SIG-M5 treated with dmso at 0.1 percent for 504 hours (cell line): ENCODE results near the gene CDH26.
"Not testable (repeated sequence)": the region's sequence is repeated elsewhere in the genome, so short reads cannot be mapped to it uniquely, and the experiment has no call there.

ENCODE experiments used
- DNase-seq: peaks from one replicate; lab custom pipeline; 2025; ENCODE audit not compliant: unreplicated experiment; lab: John Stamatoyannopoulos, UW

CDH26 gene

DNA sequence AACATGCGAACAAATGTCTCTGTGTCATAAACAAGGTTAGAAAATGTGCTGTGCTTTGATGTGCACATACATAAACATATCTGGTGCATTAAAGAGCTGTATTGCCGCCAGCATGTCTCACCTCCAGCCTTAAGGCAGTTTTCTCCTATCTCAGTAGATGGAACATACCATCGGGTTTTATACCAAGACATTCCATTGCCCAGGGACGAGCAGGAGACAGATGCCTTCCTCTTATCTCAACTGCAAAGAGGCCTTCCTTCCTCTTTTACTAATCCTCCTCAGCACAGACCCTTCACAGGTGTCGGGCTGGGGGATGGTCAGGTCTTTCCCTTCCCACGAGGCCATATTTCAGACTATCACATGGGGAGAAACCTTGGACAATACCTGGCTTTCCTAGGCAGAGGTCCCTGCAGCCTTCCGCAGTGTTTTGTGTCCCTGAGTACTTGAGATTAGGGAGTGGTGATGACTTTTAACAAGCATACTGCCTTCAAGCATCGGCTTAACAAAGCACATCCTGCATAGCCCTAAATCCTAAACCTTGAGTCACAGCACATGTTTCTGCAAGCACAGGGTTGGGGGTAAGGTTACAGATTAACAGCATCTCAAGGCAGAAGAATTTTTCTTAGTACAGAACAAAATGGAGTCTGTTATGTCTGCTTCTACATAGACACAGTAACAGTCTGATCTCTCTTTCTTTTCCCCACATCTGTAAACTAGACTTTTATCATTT lies 83.4 kb downstream of the CDH26 start:
- DNase-seq = not testable (repeated sequence)

DNA sequence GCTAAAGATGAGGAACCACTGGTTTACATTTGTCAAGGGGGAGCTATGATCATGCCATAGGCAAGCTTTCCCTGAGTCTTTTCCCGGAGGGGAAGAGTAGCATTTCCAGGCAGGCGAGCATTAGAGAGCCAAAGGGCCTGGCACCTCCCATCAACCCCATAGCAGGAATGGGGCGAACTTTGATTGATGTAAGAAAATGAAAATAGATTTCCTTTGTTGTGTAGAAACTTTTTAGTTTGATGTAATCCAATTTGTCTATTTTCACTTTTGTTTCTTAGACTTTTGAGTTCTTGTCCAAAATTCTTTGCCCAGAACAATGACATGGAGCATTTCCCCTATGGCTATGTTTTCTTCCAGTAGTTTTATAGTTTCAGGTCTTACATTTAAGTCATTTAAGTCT lies 85.2 kb downstream of the CDH26 start:
- no peak for DNase-seq

DNA sequence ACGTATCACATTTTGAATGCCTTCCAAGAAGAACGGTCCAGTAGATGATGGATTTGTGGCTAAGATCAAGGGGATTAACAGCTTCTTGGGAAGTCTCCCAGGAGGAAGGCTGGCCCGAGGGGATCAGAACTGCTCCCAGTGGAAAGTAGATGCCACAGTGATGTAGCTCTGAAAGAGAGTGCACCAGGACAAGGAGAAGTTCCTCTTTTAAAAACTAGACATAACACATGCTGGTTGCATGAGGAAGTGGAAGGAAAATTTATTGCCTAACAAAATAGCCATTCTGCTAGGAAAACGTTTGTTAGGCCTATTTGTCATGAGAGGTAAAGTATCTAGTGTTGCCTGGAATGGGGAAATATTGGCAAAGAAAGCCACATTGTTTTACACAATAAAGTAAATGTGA lies 87.8 kb downstream of the CDH26 start:
- DNase-seq = peak; percentile 98

DNA sequence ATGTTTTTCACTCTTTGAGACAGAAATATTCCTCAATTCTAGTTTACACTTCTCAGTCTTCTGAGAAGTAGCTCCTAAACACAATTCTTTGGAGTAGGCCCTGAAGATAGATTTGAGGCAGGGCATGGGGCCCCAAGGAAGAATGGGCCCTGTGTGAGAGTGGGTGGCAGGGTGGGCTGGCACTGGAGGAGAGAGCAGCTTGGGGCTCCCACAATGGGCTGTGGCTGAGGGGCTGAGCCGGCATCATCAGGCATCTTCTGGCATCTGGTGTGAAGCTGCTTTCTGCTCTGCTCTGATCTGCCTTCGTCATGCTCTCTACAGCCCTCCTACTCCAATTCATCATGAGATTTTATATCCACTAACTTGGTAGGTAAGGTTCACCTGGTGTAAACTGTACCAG lies 88.2 kb downstream of the CDH26 start:
- no peak for DNase-seq

DNA sequence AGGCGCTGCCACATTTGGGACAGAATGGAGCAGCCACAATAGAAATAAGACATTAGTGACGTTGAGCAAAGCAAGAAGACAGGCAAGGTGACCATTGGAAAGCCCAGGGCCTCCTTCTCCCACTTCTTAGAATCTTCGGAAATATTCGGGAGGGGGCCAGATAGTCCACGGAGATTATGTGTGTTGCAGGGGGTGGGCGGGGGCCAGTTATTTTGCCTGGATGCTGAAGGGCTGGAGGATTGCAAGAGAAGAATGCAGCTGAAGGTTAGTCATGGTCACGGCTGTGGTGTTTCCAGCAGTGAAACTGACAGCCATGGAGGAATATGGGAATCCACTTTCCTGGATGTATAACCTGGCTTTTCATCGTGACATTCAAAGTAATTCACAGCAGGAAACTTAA lies 88.6 kb downstream of the CDH26 start:
- DNase-seq = no peak

DNA sequence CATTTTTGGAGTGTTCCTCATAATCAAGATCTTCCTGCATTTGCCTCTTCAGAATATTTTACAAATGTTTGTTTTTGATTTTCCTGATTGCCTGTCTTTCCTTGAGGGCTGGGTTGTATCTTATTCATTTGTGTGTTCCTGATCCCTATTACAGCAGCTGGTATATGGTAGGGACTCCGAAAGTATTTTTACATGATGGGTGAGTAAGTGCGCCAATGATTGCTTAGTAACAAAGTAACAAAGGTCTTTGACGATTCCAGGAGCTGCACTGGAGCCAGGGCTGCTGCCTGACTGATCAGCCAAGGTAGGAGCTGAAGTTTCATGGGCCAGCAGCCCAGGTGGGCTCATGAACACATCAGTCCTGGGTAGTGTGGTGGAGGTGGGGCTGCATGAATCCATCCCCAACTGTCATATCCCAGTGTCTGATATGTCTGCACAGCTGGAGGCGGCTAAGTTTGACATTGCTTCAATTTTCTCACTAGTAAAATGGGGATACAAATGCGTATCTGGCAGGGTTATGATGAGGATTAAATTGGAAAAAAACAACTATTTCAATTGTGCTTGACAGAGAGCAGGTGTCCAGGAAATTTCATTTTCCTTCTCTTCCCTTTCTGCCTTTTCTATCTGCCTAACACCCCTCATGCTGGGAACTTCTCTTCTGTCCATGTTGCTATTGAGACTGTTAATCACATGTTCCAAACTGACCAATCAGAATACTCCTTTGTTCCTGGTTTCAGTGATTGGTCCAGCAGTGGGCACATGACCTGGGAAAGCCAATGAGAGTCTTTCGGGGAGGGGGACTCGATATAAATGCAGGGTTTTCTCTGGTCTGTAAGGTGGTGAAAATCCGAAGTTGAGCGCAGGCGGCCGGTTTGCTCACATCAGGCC lies 90.7 kb downstream of the CDH26 start:
- no peak for DNase-seq

DNA sequence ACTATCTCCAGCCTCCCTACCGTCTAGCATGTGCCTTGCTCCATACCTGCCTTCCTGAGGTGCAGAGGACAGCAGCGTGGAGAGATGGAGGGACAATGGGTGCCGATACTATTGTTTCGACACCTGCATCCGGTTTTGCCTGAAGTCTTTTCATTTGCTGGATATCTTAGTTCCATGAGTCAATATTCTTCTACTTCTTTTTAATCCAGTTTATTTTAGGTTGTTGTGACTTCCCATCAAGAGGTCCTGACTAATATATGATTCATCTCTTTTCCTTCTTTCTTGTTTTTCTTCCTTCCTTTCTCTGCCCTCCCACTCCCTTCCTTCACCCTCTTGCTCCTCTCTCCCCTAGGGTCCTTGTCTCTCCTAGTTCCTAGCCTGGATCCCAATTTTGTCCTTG lies 91.4 kb downstream of the CDH26 start:
- DNase-seq = no peak

DNA sequence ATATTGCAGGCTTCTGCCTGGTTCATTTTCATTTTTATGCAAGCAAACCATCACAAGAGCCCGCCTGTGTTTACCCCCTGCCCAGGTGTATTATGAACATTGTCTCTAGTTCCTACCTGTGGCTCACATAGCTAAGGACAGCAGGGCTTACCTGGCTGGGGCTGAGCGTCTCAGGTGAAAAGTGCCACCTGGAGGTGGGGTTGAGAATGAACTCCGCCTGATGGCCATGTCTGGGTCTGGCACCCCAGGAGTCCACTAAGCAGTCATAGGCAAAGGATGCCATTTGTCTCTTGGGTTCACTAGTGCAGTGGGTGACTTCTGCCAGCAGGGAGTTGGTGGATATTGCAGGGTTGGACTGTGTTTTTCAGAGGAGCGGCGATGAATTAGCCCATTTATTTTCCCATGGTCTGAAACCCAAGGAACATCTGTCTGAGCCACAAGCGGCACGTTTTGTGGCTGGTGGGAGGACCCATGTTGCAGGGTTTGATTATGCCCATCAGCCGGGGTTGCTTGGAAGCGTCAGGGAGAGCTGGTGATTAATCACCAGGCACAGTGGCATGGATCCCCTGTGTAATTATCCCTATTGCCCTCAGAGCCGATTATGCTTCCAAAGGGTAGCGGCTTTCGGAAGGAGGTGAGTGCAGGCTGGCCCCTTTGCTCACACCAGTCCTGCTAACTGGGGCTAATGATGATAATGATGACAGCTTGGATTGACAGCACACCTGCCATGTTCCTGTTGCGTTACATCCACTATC lies 92.1 kb downstream of the CDH26 start:
- peak; percentile 74 for DNase-seq

DNA sequence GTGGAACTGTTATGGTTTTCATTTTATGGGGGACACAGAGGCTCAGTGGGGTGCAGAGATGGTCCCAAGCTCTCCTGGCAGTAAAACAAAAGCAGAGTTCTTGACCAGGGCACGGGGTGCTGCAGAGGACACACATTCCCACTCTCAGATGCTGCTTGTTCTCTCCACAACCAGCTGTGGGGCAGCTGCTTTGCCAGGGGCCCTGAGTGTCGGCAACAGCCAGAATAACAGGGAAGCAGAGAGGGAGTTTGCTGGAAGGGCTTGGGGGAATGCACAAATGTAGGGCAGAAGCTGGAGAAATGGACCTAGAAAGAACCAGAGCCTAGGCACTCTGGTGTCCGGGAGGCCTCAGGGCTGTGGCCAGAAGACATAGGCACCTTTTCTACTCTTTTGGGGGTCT lies 93.7 kb downstream of the CDH26 start:
- no peak for DNase-seq

DNA sequence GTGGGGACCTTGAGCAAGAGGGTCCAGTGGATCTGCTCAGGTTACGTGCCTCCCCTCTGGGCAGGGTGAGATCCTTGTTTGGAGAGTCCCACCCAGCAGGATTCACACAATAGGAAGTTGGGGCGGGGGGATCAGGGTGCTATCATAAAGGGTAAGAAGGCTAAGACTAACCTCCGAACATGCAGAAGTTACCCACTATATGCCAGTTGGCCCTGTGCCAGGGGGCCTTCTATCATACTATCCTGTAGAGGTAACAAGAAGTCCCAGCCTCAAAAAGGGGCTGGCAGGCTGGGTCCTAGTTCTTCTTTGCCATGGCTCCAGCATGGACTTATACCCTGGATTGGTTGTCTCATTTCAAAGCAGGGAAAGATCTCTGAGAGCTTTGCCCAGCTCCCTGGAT lies 94.1 kb downstream of the CDH26 start:
- no peak for DNase-seq

DNA sequence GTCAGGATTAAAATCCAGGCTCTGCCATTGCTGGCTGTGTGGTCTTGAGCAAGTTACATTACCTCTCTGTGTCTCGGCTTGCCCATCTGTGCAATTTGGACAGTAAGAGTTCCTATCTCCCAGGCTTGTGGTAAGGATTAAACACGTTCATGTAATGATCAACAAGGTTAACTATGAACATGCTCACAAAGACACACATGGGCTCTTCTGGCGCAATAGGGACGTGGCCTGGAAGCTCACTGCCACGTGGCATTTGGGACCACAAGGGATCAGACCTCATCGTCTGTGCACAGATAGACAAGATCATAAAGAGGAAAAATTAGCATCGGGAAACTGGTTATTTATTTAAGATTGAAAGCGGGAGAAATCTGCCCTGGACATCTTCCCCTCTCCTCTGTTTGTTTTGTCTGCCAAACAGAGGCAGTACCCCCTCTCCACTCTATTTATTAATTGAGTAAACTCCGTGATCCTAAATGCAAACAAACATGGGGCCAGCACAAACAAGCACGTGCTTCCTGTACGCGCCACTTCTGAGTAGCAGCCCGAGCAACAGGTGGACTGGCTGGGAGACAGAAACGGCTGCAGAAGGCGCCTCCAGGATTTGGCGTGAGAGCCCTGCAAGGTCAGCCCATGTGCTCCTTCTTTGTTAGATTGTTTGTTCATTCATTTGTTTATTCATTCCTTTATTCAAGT lies 95.0 kb downstream of the CDH26 start:
- peak; percentile 27 for DNase-seq

DNA sequence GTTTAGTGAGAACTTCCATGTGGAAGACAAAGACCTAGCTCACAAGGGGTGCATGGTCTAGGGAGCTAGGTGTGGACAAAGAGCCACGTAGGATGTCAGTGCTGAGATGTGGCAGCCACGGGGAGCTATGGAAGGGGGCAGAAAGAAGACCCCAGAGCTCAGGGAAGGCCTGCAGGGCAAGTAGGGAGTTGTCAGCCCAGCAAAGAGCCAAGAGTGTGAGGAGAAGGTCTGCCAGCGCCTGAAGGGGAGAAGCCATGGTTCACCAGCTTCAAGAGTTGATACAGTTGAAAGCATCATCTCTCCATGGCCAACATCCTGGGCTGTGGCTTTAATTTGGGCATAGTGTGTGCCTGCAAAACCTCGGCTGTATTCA lies 95.6 kb downstream of the CDH26 start:
- DNase-seq = no peak

DNA sequence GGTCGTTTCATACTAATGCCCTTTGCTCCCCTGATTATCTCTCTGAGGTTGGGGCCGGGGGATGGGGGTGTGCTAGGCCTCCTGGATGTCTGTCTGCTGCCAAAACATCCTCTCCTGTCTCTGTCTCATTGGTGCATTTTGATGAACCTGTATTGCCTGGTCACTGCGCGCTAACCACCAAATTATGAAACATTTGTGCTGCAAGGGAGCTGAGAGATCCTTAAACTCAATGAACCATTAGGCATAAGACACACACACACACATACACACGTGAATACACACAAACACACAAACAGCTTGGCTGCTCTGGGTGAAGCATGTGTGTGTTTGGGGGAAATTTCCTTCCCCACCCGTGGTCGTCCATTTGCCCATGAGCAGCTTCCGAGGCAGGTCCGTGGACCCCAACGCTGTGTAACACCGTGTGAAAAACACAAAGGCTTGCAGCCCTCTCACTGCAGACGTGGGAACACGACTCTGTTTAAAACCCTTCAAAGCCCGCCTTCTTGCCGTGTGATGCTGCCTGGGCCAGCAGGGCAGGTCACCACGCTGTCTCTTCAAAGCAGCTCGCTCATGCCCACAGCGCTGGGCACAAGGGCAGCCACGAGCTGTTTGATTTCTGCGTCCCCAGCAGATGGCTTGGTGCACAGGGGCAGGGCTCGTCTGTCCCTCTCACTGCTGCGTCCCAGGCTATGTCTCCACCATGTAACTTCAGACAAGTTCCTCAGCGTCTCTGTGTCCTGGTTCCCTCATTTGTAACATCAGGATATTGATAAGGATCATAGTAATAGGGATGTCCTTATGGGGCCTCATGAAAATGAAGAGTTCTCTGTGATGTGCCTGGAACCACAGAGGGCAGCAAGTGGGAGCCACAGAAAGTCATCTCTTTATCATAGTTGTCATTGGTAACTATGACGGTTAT lies 96.8 kb downstream of the CDH26 start:
- DNase-seq = peak; percentile 99

DNA sequence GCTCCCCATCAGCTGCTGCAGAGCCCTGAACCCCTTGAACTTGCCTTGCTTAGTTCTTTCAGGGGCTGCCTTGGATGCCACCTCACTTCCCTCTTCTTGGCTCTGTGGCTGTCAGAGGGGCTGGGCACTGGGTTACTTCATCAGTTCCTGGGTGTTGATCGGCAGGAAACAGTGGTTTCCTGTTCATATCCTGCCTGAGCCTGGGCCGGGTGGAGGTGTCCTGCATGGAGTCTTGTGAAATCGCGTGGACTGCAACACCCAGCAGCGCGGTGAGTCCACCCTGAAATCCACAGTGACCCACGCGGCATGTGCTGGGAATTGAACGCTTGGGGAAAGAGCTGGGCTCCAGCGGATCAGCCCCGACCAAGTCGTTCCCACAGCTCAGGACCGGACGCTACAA lies 97.5 kb downstream of the CDH26 start:
- DNase-seq = peak; percentile 97

DNA sequence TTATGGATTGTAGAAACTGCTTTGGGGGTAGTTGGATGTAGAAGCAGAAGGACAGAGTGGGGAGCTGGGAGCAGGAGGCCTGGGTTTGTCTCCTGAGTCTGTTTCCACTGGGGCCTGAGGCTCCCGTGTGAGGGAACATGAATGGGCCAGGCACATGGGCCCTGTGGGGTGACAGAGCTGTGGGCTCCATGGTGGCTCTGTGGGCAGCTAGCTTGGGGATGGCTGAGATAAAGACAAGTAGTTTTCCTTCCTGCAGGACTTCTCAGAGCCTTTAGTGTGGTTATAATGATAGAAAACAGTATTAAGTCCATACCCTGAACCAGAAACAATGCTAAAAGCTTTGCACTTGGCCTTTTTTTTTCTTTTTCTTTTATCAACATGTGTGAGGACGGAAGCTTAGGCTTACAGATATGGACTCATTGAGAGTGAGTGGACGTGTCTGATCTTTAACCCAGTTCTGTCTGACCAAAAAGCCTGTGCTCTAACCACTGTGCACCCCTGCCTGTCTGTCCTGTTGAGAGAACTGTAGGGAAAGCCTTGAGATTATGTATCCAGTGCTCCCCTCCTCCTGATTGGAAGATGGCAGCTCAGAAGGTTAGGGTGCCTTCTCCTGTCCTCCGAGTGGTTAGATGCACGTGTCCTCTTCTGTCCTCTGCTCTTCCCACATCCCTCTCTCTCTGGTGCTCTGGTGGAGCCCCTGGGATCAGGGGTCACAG lies 98.3 kb downstream of the CDH26 start:
- peak; percentile 73 for DNase-seq

DNA sequence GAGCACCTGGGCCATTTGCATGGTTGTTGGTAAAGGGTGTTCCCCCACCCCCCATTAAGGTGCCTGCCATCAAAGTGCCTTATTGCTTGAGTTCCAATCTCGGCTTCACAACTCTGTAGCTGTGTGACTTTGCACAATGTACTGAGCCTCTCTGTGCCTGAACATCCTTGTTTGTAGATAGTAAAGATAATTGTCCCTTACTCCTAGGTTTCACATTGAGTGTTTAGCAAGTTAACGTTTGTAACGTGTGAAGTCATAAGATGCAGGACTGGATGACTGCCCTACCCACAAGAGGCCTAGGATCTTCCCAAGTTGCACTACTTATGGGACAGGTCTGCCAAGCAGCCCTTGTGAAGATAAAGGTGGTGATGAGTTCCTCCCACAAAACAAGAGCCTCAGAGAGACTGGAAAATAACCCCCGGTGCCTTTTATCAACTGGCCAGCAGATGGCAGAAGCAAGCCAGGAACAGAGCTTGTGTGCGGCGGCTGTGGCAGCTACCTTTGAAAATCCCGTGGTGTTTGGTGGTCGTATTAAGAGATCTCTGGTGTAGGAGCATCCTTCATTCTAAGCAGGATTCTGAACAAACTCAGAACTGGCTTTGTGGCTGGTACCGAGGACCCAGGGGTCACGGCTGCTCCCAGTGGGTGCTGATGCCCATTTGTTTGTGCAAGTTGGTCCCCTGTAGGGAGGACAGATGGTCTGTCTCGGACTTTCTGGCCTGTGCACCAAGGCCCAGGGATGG lies 99.1 kb downstream of the CDH26 start:
- DNase-seq = peak; percentile 98

DNA sequence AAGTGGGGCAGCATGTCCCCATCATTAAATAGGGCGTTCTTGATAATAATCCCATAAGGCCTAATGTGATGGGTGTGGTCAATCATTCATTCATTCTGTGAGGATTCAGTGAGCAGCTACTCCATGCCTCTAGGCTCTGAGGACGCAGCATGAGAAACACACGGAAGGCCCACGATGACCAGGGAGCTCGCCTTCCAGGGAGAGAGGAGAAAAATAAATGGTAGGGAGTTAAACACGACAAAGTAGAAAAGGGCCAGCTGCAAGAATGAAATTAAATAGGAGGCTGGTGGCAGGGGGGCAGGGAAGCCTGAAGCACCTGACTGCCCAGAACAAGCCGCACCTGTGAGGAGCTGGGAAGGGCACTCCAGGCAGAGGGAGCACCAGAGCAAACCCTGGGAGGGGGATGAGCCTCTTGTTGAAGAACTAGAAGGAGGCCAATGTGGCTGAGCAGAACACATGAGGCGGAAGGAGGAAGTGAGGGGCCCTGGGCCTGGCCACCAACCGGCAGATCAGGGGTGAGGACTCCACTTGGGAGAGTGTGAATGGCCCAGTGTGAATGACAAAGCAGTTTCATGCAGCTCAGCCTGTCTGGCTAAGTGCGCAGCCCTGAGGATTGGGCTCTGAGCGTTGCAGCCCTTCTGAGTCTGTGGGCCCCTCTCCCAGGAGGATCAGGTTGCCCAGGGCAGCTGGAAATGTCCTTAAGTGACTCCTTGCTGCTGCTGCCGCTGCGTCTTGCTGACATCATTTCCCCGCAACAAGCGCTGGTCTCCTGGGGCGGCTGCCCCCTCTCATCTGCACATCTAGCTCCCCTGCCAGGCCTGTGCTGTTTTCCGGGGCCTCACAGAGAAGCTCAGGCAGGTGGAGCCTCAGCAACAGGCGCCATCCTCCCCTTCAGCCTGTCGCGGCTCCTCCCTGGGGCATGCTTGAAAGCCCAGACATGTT lies 99.9 kb downstream of the CDH26 start:
- DNase-seq = peak; percentile 98

DNA sequence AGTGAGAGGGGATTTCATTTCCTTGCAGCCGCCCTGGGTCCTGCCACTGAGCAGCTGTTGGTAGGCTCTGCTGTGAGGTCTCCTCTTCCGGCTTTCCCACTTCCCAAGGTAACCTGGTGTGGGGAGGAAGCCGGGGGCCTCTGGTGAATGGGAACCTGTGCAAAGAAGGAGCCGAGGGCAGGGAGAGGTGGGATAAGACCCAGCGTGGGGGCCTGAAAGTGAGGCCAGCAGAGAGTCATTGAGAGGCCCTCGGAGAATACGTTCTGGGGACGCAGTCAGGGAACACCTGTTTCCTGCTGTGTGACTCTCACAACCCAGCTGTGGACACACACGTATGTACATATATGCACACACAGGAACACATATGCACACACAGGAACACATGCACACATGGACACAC lies 100.7 kb downstream of the CDH26 start:
- DNase-seq = no peak
